Measurements from ENCODE around the gene KCTD21.

GRCh38 chr11:78213526-78214330 is 25.3 kb upstream of the KCTD21 start:
- TF ChIP-seq, protein P1, sequence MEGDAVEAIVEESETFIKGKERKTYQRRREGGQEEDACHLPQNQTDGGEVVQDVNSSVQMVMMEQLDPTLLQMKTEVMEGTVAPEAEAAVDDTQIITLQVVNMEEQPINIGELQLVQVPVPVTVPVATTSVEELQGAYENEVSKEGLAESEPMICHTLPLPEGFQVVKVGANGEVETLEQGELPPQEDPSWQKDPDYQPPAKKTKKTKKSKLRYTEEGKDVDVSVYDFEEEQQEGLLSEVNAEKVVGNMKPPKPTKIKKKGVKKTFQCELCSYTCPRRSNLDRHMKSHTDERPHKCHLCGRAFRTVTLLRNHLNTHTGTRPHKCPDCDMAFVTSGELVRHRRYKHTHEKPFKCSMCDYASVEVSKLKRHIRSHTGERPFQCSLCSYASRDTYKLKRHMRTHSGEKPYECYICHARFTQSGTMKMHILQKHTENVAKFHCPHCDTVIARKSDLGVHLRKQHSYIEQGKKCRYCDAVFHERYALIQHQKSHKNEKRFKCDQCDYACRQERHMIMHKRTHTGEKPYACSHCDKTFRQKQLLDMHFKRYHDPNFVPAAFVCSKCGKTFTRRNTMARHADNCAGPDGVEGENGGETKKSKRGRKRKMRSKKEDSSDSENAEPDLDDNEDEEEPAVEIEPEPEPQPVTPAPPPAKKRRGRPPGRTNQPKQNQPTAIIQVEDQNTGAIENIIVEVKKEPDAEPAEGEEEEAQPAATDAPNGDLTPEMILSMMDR (IDR thresholded peaks at IDR 0.05; ENCODE audit: low read length), result no peak
- TF ChIP-seq EZH2 (IDR thresholded peaks at IDR 0.05; ENCODE audit: borderline replicate concordance, low read length), result no peak

Measured in OCI-LY1 (cell line).